ENCODE results near the gene MYH14.

Gene MYH14

GRCh38 chr19:50301607-50301971 is 98.2 kb downstream of the MYH14 start:
- H3K9me3 ChIP-seq = no peaks in the 10 kb centered on the region
- H3K27me3 ChIP-seq = peaks cover 8% of the 10 kb centered on the region
- no peaks in the 10 kb centered on the region for H3K36me3 ChIP-seq
- H3K4me1 ChIP-seq (ENCODE audit: control insufficient read depth in 1 of 2, insufficient read depth in 1 of 2, low read depth in 1 of 2, low read length in 1 of 2) = no peaks in the 10 kb centered on the region
- TF ChIP-seq, protein P1, sequence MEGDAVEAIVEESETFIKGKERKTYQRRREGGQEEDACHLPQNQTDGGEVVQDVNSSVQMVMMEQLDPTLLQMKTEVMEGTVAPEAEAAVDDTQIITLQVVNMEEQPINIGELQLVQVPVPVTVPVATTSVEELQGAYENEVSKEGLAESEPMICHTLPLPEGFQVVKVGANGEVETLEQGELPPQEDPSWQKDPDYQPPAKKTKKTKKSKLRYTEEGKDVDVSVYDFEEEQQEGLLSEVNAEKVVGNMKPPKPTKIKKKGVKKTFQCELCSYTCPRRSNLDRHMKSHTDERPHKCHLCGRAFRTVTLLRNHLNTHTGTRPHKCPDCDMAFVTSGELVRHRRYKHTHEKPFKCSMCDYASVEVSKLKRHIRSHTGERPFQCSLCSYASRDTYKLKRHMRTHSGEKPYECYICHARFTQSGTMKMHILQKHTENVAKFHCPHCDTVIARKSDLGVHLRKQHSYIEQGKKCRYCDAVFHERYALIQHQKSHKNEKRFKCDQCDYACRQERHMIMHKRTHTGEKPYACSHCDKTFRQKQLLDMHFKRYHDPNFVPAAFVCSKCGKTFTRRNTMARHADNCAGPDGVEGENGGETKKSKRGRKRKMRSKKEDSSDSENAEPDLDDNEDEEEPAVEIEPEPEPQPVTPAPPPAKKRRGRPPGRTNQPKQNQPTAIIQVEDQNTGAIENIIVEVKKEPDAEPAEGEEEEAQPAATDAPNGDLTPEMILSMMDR (IDR thresholded peaks at IDR 0.05) = no peak
- no peak overlapping the region for H3K27ac ChIP-seq
- no peak overlapping the region for H3K4me3 ChIP-seq (ENCODE audit: low read depth in 1 of 2, low read length in 1 of 2)

DNA sequence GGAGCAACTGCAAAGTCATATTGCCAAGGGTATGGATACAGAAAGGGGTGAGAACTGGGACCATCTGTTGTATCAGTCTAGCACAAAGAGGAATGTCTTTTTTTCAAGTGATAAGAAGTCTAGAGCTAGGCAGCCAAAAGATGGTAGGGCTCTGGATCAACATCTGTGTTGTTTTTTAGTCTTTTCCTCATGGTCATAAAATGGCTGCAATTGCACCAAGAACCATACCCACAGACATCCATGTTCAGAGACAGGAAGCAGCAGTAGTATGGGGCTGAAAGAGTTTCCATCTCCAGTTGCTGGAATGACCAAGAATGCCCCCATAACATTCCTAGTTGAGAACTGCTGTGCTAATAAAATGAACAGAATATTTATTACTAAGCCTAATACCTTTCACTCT is 100.1 kb downstream of the MYH14 start:
- H3K4me3 ChIP-seq (ENCODE audit: low read depth in 1 of 2, low read length in 1 of 2) = no peak overlapping the region
- peaks cover 24% of the 10 kb centered on the region for H3K27me3 ChIP-seq
- TF ChIP-seq, protein P1 (IDR thresholded peaks at IDR 0.05) = no peak
- H3K36me3 ChIP-seq = no peaks in the 10 kb centered on the region
- H3K27ac ChIP-seq = no peak overlapping the region
- no peaks in the 10 kb centered on the region for H3K9me3 ChIP-seq
- H3K4me1 ChIP-seq (ENCODE audit: control insufficient read depth in 1 of 2, insufficient read depth in 1 of 2, low read depth in 1 of 2, low read length in 1 of 2) = no peaks in the 10 kb centered on the region

- Histone ChIP-seq H3K4me1 (ENCODE audit: control insufficient read depth in 1 of 2, insufficient read depth in 1 of 2, low read depth in 1 of 2, low read length in 1 of 2) (no peaks in the 10 kb centered on the region), H3K9me3 (no peaks in the 10 kb centered on the region), H3K4me3 (ENCODE audit: low read depth in 1 of 2, low read length in 1 of 2) (no peak overlapping the region), H3K27ac (no peak overlapping the region), H3K36me3 (no peaks in the 10 kb centered on the region), H3K27me3 (peaks cover 74% of the 10 kb centered on the region)
- TF ChIP-seq, protein P1 (IDR thresholded peaks at IDR 0.05) = no peak
Measured at GRCh38 chr19:50308991-50309390, 105.6 kb downstream of the MYH14 start.

DNA sequence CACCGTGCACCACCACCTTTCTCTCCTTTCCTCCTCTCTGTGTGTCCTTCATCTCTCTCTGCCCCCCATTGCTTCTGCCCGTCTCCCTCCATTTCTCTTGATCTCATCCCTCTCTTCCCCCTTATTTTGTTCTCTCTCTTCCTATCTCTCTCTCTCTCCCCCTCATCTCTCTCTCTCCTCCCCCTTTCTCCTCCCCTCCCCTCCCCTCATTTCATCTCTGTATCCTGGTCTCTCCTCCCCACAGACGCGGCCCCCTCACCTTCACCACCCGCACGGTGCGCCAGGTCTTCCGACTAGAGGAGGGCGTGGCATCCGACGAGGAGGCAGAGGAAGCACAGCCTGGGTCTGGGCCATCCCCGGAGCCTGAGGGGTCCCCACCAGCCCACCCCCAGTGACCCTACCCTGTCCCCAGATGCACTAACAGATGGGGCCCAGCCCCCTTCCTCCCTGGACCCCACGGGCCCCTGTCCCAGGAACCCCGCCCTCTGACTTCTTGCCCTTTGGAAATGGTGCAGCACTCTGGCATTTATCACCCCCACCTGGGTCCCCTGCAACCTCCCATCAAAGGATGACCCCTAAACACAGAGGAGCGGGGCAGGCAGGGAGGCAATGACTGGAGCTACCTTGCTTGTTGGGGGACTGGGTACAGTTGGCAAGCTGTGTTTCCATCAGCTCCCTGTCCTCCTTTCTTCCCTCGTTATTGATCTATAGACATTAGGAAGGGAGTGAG is 106.1 kb downstream of the MYH14 start:
- no peaks in the 10 kb centered on the region for H3K9me3 ChIP-seq
- H3K36me3 ChIP-seq = no peaks in the 10 kb centered on the region
- peaks cover 77% of the 10 kb centered on the region for H3K27me3 ChIP-seq
- H3K4me1 ChIP-seq (ENCODE audit: control insufficient read depth in 1 of 2, insufficient read depth in 1 of 2, low read depth in 1 of 2, low read length in 1 of 2) = no peaks in the 10 kb centered on the region
- TF ChIP-seq, protein P1 (IDR thresholded peaks at IDR 0.05) = no peak
- H3K4me3 ChIP-seq (ENCODE audit: low read depth in 1 of 2, low read length in 1 of 2) = no peak overlapping the region
- H3K27ac ChIP-seq = no peak overlapping the region

DNA sequence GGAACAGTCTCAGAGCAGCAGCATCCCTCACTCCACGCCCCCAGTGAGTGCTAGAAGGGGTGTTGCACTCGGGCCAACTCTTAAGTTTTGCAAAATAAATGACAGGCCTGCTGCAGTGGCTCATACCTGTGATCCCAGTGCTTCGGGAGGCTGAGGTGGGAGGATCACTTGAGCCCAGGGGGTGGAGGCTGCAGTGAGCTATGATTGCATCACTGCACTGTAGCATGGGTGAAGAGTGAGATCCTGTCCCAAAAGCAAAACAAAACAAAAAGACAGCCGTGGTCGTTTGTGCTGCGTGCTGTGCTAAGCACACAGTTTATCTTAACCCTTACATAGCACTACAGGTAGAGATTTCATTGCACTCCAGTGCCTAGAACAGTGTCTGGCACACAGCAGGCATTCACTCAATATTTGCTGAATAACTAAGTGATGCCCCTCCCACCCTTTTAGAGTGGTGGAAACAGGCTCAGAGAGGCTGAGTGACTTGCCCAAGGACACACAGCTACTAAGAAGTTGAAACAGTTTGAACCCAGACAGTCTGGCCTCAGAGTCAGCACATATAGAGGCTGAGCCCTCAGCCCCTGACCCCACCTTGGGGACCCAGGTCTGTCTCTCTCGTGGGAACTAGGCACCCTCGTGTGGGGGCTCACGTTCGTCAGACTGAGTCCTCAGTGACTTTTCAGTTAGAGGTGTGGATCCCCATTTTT is 107.5 kb downstream of the MYH14 start:
- Histone ChIP-seq H3K36me3 (no peaks in the 10 kb centered on the region), H3K27me3 (peaks cover 90% of the 10 kb centered on the region), H3K4me3 (ENCODE audit: low read depth in 1 of 2, low read length in 1 of 2) (no peak overlapping the region), H3K9me3 (no peaks in the 10 kb centered on the region), H3K27ac (no peak overlapping the region), H3K4me1 (ENCODE audit: control insufficient read depth in 1 of 2, insufficient read depth in 1 of 2, low read depth in 1 of 2, low read length in 1 of 2) (no peaks in the 10 kb centered on the region)
- TF ChIP-seq, protein P1 (IDR thresholded peaks at IDR 0.05) = no peak

All from neutrophil (primary cell).